Sigmoid colon (tissue), 7 donors: ENCODE results near the gene ZNHIT3. TPM values are rescaled to one million over a fixed set of nuclear protein-coding genes. Genes with fewer than 3 reads are reported as not detected.

Experiments
- DNase-seq: peaks from one replicate; pipeline ENCODE4 v3.0.0-alpha.2; 2019
- H3K27ac ChIP-seq, 4 donors: fragments of 200-600 bp; sonication (generic); one replicate each; pipeline ENCODE4 v1.5.1; 2016 to 2019; ENCODE audit warnings: mild to moderate bottlenecking in 1 of 4
- H3K27me3 ChIP-seq, 3 donors: fragments of 200-600 bp; sonication (generic); one replicate each; pipeline ENCODE4 v1.5.1; 2019; ENCODE audit warnings: mild to moderate bottlenecking in 1 of 3
- H3K36me3 ChIP-seq, 4 donors: fragments of 200-600 bp; sonication (generic); one replicate each; pipeline ENCODE4 v1.5.1; 2016 to 2019
- H3K4me1 ChIP-seq, 4 donors: fragments of 200-600 bp; sonication (generic); one replicate each; pipeline ENCODE4 v1.5.1; 2017 to 2019
- H3K4me3 ChIP-seq, 4 donors: fragments of 200-600 bp; sonication (generic); one replicate each; pipeline ENCODE4 v1.5.1; 2017 to 2019; ENCODE audit warnings: mild to moderate bottlenecking in 2 of 4, moderate library complexity in 1 of 4
- H3K9me3 ChIP-seq, 4 donors: fragments of 200-600 bp in 3 of 4; sonication (generic) in 3 of 4; one replicate each; pipeline versions ENCODE4 v1.5.1 to v1.6.1; 2013 to 2019
- EP300 ChIP-seq, 4 donors: sonication (generic); formaldehyde crosslinking; IDR thresholded peaks; one replicate each; pipeline ENCODE4 v1.6.1; 2017; ENCODE audit warnings: antibody characterized with exemption in 4 of 4
- POLR2A ChIP-seq, 2 donors: fragments of 450-650 bp; IDR thresholded peaks; one replicate each; pipeline ENCODE4 v1.6.1; 2016; ENCODE audit warnings: antibody characterized with exemption in 2 of 2, mild to moderate bottlenecking in 2 of 2, moderate library complexity in 2 of 2
- POLR2AphosphoS5 ChIP-seq, 4 donors: sonication (generic); formaldehyde crosslinking; IDR thresholded peaks; one replicate each; pipeline ENCODE4 v1.6.1; 2017; ENCODE audit warnings: antibody characterized with exemption in 4 of 4
- WGBS, 2 donors: extraction: QIAGEN DNeasy Blood & Tissue Kit; methylation state at CpG; one replicate each; pipeline ENCODE4 v1.1.7; 2013; 5-methylcytosine and 5-hydroxymethylcytosine counted together
- intact Hi-C: fragments of 100-400 bp; cut with DNase I; formaldehyde crosslinking; loops from one replicate; pipeline ENCODE4 v1.15.1; 2023
- polyA plus RNA-seq, 3 donors: library from polyadenylated mRNA; stranded (reverse); fragments of 200-250 nt; gene quantifications; one replicate each; pipeline ENCODE4 v1.2.3, GENCODE V29; 2013
- total RNA-seq, 4 donors: library from RNA; depleted of rRNA; stranded (reverse); fragments of >200 nt; gene quantifications; one replicate each; pipeline ENCODE4 v1.1.0, GENCODE V29; 2016
- TF ChIP-seq, protein P1 (sequence below), 4 experiments: fragments of 450-650 bp in 3 of 4; fragments of 200-600 bp in 1 of 4; IDR thresholded peaks; one replicate each; pipeline ENCODE4 v1.5.1; 2016 to 2019; ENCODE audit warnings: antibody characterized with exemption in 4 of 4, mild to moderate bottlenecking in 3 of 4, moderate library complexity in 2 of 4
- donor health status: healthy with polysubstance abuse.
- donor health status: Bipolar disorder and iron deficiency.
- donor health status: healthy.

ZNHIT3 gene
- total and polyA plus RNA-seq, 7 donors: 31.0 to 60.7 (median 49.9) TPM

DNA sequence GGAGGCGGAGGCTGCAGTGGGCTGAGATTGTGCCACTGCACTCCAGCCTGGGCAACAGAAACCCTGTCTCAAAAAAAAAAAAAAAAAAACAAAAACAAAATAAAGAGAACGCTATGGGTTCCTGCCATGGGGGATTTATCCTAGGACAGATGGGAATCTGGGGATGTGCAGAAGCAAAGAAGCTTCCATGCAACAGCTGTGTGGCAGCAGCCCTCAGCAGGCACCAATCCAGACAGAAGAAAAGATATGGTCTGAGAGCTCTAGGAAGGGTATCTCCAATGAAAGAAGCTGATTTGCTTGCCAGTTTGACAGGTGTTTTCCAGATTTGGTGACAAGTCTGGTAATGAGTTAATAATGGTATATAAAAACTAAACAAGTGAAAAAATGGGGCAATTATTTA is 36.6 kb downstream of the ZNHIT3 start:
- Histone ChIP-seq H3K36me3 (peaks cover 0 to 71% (median 23%) of the 10 kb centered on the region in 4 donors), H3K27me3 (no peaks in the 10 kb centered on the region), H3K4me1 (no peaks in the 10 kb centered on the region), H3K4me3 (no peak overlapping the region), H3K9me3 (no peaks in the 10 kb centered on the region), H3K27ac (no peak overlapping the region)
- no peak for DNase-seq
- 95 to 97% methylated on average over 2 of the region's 2 CpGs for WGBS, 2 donors
- intact Hi-C loops: no loop called here
- TF ChIP-seq POLR2AphosphoS5 (IDR thresholded peaks at IDR 0.05): no peak
- TF ChIP-seq POLR2A (IDR thresholded peaks at IDR 0.05): no peak
- TF ChIP-seq, protein P1, sequence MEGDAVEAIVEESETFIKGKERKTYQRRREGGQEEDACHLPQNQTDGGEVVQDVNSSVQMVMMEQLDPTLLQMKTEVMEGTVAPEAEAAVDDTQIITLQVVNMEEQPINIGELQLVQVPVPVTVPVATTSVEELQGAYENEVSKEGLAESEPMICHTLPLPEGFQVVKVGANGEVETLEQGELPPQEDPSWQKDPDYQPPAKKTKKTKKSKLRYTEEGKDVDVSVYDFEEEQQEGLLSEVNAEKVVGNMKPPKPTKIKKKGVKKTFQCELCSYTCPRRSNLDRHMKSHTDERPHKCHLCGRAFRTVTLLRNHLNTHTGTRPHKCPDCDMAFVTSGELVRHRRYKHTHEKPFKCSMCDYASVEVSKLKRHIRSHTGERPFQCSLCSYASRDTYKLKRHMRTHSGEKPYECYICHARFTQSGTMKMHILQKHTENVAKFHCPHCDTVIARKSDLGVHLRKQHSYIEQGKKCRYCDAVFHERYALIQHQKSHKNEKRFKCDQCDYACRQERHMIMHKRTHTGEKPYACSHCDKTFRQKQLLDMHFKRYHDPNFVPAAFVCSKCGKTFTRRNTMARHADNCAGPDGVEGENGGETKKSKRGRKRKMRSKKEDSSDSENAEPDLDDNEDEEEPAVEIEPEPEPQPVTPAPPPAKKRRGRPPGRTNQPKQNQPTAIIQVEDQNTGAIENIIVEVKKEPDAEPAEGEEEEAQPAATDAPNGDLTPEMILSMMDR (IDR thresholded peaks at IDR 0.05): no peak
- TF ChIP-seq EP300 (IDR thresholded peaks at IDR 0.05): no peak

DNA sequence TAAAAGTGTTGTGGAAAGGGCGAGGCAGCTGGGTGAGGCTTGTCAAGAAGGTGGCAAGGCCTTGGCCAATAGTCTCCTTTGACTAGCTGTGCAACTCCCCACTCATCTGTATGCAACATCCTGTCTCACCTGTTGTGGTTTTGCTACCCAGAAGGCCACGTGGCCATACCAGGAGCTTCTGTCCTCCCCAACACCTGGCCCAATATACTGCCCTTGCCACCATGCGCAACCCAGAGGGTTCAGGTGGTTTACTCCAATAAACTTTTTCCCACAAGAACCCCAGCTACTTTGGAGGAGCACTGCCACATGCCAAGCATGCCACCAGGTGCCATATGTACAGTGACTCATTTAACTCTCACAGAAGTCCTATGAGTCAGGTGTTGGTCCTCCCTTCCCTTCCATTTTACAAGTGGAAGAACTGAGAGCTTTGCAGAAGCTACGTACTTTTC is 38.0 kb downstream of the ZNHIT3 start:
- TF ChIP-seq, protein P1 (IDR thresholded peaks at IDR 0.05): no peak
- TF ChIP-seq EP300 (IDR thresholded peaks at IDR 0.05) (no peak), POLR2A (IDR thresholded peaks at IDR 0.05) (no peak), POLR2AphosphoS5 (IDR thresholded peaks at IDR 0.05) (no peak)
- no peaks in the 10 kb centered on the region for H3K9me3 ChIP-seq
- H3K36me3 ChIP-seq: peaks cover 0 to 64% (median 23%) of the 10 kb centered on the region in 4 donors
- no peaks in the 10 kb centered on the region for H3K27me3 ChIP-seq
- no peaks in the 10 kb centered on the region for H3K4me1 ChIP-seq
- no peak overlapping the region for H3K4me3 ChIP-seq
- DNase-seq: no peak
- no peak overlapping the region for H3K27ac ChIP-seq
- intact Hi-C loops: no loop called here
- 83 to 84% methylated on average over 4 of the region's 4 CpGs for WGBS, 2 donors

DNA sequence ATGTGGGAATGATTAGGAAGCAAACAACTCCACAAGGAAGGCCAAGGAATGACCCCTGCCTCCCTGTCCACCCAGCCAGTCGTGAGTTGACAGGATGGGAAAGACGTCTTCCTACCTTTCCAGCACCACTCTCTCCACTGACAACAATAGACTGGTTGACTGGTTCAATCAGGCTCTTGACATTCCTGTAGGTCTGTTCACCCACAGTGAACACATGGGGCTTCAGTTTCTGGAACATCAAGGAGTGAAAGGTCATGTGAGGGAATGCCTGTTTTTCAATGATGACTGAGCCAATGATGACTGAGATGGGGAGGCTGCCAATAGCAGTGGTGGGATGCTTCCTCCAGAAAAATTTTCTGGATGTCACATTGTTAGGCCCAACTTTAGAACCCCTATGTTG is 38.6 kb downstream of the ZNHIT3 start:
- H3K4me1 ChIP-seq: no peaks in the 10 kb centered on the region
- peaks cover 0 to 63% (median 23%) of the 10 kb centered on the region in 4 donors for H3K36me3 ChIP-seq
- no peak overlapping the region for H3K27ac ChIP-seq
- H3K4me3 ChIP-seq: no peak overlapping the region
- no peaks in the 10 kb centered on the region for H3K9me3 ChIP-seq
- TF ChIP-seq EP300 (IDR thresholded peaks at IDR 0.05) (no peak), POLR2A (IDR thresholded peaks at IDR 0.05) (no peak), POLR2AphosphoS5 (IDR thresholded peaks at IDR 0.05) (no peak)
- TF ChIP-seq, protein P1 (IDR thresholded peaks at IDR 0.05): no peak
- no peaks in the 10 kb centered on the region for H3K27me3 ChIP-seq
- no peak for DNase-seq
- 95 to 96% methylated on average over 2 of the region's 2 CpGs for WGBS, 2 donors
- intact Hi-C loops: no loop called here

DNA sequence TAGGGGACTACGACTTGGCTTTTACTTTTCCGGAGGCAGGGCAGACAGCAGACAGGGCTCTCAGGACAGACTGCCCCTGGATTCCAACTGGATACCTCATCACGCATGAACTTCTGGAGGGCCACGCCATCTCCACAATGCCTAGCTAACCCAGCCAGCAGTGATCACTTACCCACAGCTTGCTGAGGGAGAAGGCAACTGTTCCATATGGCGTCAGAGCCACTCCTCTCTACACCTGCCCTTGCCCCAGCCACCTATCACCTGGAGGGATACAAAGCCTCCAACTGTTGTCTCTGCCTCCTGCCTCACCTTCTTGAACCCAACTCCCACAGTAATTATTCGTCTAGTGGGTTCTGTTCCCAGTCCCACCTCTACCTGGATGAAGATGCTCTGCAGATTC is 39.4 kb downstream of the ZNHIT3 start:
- 95 to 96% methylated on average over 6 of the region's 6 CpGs for WGBS, 2 donors
- peaks cover 0 to 56% (median 23%) of the 10 kb centered on the region in 4 donors for H3K36me3 ChIP-seq
- intact Hi-C loops: no loop called here
- no peaks in the 10 kb centered on the region for H3K27me3 ChIP-seq
- no peak overlapping the region for H3K27ac ChIP-seq
- no peaks in the 10 kb centered on the region for H3K9me3 ChIP-seq
- H3K4me3 ChIP-seq: no peak overlapping the region
- TF ChIP-seq POLR2AphosphoS5 (IDR thresholded peaks at IDR 0.05) (no peak), POLR2A (IDR thresholded peaks at IDR 0.05) (no peak)
- H3K4me1 ChIP-seq: no peaks in the 10 kb centered on the region
- no peak for DNase-seq

DNA sequence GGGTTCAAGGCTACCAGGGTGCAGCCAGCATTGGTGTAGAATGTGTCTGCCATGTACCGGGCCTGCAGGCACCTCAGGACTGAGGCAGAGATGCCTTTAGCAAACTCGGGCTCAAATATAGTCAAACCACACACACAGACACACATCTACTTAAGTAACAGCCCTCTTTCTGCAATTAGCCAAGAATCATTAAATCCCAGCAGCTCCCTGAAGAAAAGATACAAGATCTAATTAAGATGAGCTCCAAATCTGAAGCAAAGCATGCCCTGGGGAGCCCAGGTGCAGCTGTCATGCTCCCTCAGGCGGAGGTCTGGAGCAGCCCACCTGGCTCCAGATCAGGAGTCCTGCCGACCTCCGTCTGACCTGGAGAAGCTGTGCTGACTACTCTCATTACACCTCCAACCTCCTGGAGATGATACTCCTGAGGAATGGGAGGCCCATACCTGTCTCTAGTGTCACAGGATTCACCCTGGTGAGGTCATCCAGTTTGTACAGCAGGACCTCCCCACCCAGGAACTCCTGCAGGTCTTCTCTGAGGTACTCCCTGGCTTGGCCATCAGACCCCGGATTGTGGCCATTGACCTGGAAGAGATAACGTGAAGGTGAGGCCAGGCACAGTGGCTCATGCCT is 41.3 kb downstream of the ZNHIT3 start:
- 96% methylated on average over 7 of the region's 7 CpGs for WGBS, 2 donors
- Histone ChIP-seq H3K4me1 (no peaks in the 10 kb centered on the region), H3K27ac (no peak overlapping the region), H3K27me3 (no peaks in the 10 kb centered on the region), H3K36me3 (peaks cover 0 to 68% (median 24%) of the 10 kb centered on the region in 4 donors), H3K9me3 (no peaks in the 10 kb centered on the region), H3K4me3 (no peak overlapping the region)
- TF ChIP-seq POLR2A (IDR thresholded peaks at IDR 0.05) (no peak), EP300 (IDR thresholded peaks at IDR 0.05) (no peak), POLR2AphosphoS5 (IDR thresholded peaks at IDR 0.05) (no peak)
- TF ChIP-seq, protein P1 (IDR thresholded peaks at IDR 0.05): no peak
- no peak for DNase-seq
- intact Hi-C loops: no loop called here
